Sigmoid colon (tissue), 7 donors: ENCODE measurements around the gene CBFA2T3. TPM values are rescaled to one million over a fixed set of nuclear protein-coding genes. Genes with fewer than 3 reads are reported as not detected.

Source experiments
- DNase-seq: peaks from one replicate; pipeline ENCODE4 v3.0.0-alpha.2; 2019
- H3K27ac ChIP-seq, 4 donors: fragments of 200-600 bp; sonication (generic); one replicate each; pipeline ENCODE4 v1.5.1; 2016 to 2019; ENCODE audit warnings: mild to moderate bottlenecking in 1 of 4
- H3K27me3 ChIP-seq, 3 donors: fragments of 200-600 bp; sonication (generic); one replicate each; pipeline ENCODE4 v1.5.1; 2019; ENCODE audit warnings: mild to moderate bottlenecking in 1 of 3
- H3K36me3 ChIP-seq, 4 donors: fragments of 200-600 bp; sonication (generic); one replicate each; pipeline ENCODE4 v1.5.1; 2016 to 2019
- H3K4me1 ChIP-seq, 4 donors: fragments of 200-600 bp; sonication (generic); one replicate each; pipeline ENCODE4 v1.5.1; 2017 to 2019
- H3K4me3 ChIP-seq, 4 donors: fragments of 200-600 bp; sonication (generic); one replicate each; pipeline ENCODE4 v1.5.1; 2017 to 2019; ENCODE audit warnings: mild to moderate bottlenecking in 2 of 4, moderate library complexity in 1 of 4
- H3K9me3 ChIP-seq, 4 donors: fragments of 200-600 bp in 3 of 4; sonication (generic) in 3 of 4; one replicate each; pipeline versions ENCODE4 v1.5.1 to v1.6.1; 2013 to 2019
- EP300 ChIP-seq, 4 donors: sonication (generic); formaldehyde crosslinking; IDR thresholded peaks; one replicate each; pipeline ENCODE4 v1.6.1; 2017; ENCODE audit warnings: antibody characterized with exemption in 4 of 4
- POLR2A ChIP-seq, 2 donors: fragments of 450-650 bp; IDR thresholded peaks; one replicate each; pipeline ENCODE4 v1.6.1; 2016; ENCODE audit warnings: antibody characterized with exemption in 2 of 2, mild to moderate bottlenecking in 2 of 2, moderate library complexity in 2 of 2
- POLR2AphosphoS5 ChIP-seq, 4 donors: sonication (generic); formaldehyde crosslinking; IDR thresholded peaks; one replicate each; pipeline ENCODE4 v1.6.1; 2017; ENCODE audit warnings: antibody characterized with exemption in 4 of 4
- WGBS, 2 donors: extraction: QIAGEN DNeasy Blood & Tissue Kit; methylation state at CpG; one replicate each; pipeline ENCODE4 v1.1.7; 2013; 5-methylcytosine and 5-hydroxymethylcytosine counted together
- intact Hi-C: fragments of 100-400 bp; cut with DNase I; formaldehyde crosslinking; loops from one replicate; pipeline ENCODE4 v1.15.1; 2023
- polyA plus RNA-seq, 3 donors: library from polyadenylated mRNA; stranded (reverse); fragments of 200-250 nt; gene quantifications; one replicate each; pipeline ENCODE4 v1.2.3, GENCODE V29; 2013
- total RNA-seq, 4 donors: library from RNA; depleted of rRNA; stranded (reverse); fragments of >200 nt; gene quantifications; one replicate each; pipeline ENCODE4 v1.1.0, GENCODE V29; 2016
- TF ChIP-seq, protein P1 (sequence below), 4 experiments: fragments of 450-650 bp in 3 of 4; fragments of 200-600 bp in 1 of 4; IDR thresholded peaks; one replicate each; pipeline ENCODE4 v1.5.1; 2016 to 2019; ENCODE audit warnings: antibody characterized with exemption in 4 of 4, mild to moderate bottlenecking in 3 of 4, moderate library complexity in 2 of 4
- donor health status: healthy with polysubstance abuse.
- donor health status: Bipolar disorder and iron deficiency.
- donor health status: healthy.

Gene CBFA2T3
- total and polyA plus RNA-seq, 7 donors, result 0.95 to 26.8 (median 4.3) TPM

DNA sequence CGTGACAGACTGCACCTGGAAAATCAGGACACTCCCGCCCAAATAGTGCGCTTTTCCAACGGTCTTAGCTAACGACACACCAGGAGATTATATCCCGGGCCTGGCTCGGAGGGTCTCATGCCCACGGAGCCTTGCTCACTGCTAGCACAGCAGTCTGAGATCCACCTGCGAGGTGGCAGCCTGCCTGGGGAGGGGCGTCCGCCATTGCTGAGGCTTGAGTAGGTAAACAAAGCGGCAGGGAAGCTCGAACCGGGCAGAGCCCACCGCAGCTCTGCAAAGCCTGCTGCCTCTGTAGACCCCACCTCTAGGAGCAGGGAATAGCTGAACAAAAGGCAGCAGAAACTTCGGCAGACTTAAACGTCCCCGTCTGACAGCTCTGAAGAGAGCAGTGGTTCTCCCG lies 125.4 kb downstream of the CBFA2T3 start:
- Histone ChIP-seq H3K27ac (no peak overlapping the region), H3K27me3 (no peaks in the 10 kb centered on the region), H3K36me3 (peaks cover 0 to 36% (median 2%) of the 10 kb centered on the region in 4 donors), H3K9me3 (no peaks in the 10 kb centered on the region), H3K4me3 (no peak overlapping the region), H3K4me1 (peaks cover 0 to 14% (median 11%) of the 10 kb centered on the region in 4 donors)
- intact Hi-C loops, result no loop called here
- no peak for DNase-seq
- no peak for TF ChIP-seq EP300 (IDR thresholded peaks at IDR 0.05)
- TF ChIP-seq, protein P1, sequence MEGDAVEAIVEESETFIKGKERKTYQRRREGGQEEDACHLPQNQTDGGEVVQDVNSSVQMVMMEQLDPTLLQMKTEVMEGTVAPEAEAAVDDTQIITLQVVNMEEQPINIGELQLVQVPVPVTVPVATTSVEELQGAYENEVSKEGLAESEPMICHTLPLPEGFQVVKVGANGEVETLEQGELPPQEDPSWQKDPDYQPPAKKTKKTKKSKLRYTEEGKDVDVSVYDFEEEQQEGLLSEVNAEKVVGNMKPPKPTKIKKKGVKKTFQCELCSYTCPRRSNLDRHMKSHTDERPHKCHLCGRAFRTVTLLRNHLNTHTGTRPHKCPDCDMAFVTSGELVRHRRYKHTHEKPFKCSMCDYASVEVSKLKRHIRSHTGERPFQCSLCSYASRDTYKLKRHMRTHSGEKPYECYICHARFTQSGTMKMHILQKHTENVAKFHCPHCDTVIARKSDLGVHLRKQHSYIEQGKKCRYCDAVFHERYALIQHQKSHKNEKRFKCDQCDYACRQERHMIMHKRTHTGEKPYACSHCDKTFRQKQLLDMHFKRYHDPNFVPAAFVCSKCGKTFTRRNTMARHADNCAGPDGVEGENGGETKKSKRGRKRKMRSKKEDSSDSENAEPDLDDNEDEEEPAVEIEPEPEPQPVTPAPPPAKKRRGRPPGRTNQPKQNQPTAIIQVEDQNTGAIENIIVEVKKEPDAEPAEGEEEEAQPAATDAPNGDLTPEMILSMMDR (IDR thresholded peaks at IDR 0.05), result no peak
- no peak for TF ChIP-seq POLR2A (IDR thresholded peaks at IDR 0.05)
- TF ChIP-seq POLR2AphosphoS5 (IDR thresholded peaks at IDR 0.05), result no peak
- 92 to 96% methylated on average over 19 of the region's 19 CpGs for WGBS, 2 donors

DNA sequence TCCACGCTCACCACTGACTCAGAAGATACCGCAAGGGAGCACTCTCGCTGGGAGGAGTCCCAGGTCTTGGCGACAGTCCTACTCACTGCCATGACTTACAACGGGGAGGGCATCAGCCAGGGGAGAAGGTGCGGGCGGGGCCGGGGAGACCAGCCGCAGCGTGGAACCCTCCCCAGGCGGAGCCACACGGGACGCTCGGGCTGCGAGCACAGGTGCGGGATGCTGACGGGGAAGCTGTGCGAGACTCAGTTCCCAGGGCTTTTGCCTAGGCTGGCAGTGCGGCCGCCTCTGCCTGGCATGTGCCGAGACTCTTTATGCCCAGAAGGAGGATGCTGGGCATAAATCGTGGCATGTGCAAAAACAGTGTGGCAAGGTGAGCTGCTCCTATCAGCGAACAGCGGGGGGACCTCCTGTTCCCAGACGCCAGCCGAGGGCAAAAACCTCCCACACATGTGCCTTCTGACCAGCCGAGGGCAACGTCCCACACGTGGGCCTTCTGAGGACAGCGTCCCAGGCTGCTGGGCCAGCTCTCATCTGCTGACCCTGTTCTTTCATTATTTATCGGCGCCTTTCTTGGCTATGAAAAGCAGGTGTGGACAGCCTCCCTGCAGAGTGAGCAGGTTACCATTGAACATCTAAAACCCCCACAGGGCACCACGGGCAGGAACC lies 126.3 kb downstream of the CBFA2T3 start:
- no peak for TF ChIP-seq EP300 (IDR thresholded peaks at IDR 0.05)
- TF ChIP-seq POLR2AphosphoS5 (IDR thresholded peaks at IDR 0.05), result no peak
- TF ChIP-seq POLR2A (IDR thresholded peaks at IDR 0.05), result no peak
- TF ChIP-seq, protein P1 (IDR thresholded peaks at IDR 0.05), result no peak
- H3K27me3 ChIP-seq, result no peaks in the 10 kb centered on the region
- H3K36me3 ChIP-seq, result peaks cover 0 to 36% (median 2%) of the 10 kb centered on the region in 4 donors
- H3K27ac ChIP-seq, result no peak overlapping the region
- DNase-seq, result no peak
- intact Hi-C loops, result no loop called here
- 93 to 96% methylated on average over 33 of the region's 33 CpGs for WGBS, 2 donors
- no peaks in the 10 kb centered on the region for H3K9me3 ChIP-seq
- no peak overlapping the region for H3K4me3 ChIP-seq
- peaks cover 0 to 6% (median 4%) of the 10 kb centered on the region in 4 donors for H3K4me1 ChIP-seq

DNA sequence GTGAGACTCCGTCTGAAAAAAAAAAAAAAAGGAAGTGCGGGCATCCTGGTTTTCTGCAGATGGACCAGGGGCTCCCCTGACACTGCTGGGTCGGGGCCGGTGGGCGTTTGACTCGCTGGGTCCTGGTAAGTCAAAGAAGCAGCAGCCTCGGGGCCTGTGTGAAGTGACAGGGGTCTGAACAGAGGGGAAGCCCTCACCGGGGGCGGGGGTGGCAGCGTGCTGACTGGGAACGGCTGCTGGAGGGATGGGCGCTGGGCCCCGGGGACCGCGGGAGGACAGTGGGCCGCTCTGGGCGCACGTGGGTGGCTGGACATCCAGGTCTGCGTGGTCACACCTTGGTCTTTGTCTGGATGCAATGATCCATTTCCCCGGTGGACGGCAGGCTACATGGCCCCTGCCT lies 128.4 kb downstream of the CBFA2T3 start:
- Histone ChIP-seq H3K9me3 (no peaks in the 10 kb centered on the region), H3K27ac (no peak overlapping the region), H3K4me1 (no peaks in the 10 kb centered on the region), H3K36me3 (peaks cover 0 to 33% (median 2%) of the 10 kb centered on the region in 4 donors), H3K4me3 (no peak overlapping the region), H3K27me3 (no peaks in the 10 kb centered on the region)
- DNase-seq, result no peak
- intact Hi-C loops, result no loop called here
- WGBS, 2 donors, result 93 to 95% methylated on average over 21 of the region's 21 CpGs
- TF ChIP-seq POLR2AphosphoS5 (IDR thresholded peaks at IDR 0.05), result no peak

DNA sequence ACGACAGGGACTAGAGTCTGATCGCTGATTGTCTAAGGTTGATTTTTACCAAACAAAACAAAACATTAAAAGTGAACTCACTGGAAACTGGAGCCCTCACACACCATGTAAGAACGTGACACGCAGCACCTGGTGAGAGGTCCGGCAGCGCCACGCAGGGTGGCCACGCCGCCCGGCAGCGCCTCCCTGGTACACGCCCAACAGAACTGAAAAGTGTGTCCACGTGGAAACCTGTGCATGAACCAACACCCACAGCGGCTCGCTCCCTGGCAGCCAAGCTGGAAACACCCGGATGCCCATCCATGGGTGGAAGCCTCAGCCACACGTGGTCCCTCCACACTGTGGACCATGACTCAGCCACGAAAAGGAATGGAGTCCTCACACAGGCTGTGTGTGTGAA lies 129.4 kb downstream of the CBFA2T3 start:
- TF ChIP-seq, protein P1 (IDR thresholded peaks at IDR 0.05), result no peak
- TF ChIP-seq POLR2AphosphoS5 (IDR thresholded peaks at IDR 0.05) (no peak), POLR2A (IDR thresholded peaks at IDR 0.05) (no peak), EP300 (IDR thresholded peaks at IDR 0.05) (no peak)
- no peaks in the 10 kb centered on the region for H3K27me3 ChIP-seq
- 90 to 94% methylated on average over 18 of the region's 18 CpGs for WGBS, 2 donors
- H3K27ac ChIP-seq, result no peak overlapping the region
- peaks cover 0 to 33% (median 2%) of the 10 kb centered on the region in 4 donors for H3K36me3 ChIP-seq
- DNase-seq, result no peak
- no peak overlapping the region for H3K4me3 ChIP-seq
- H3K4me1 ChIP-seq, result no peaks in the 10 kb centered on the region
- no peaks in the 10 kb centered on the region for H3K9me3 ChIP-seq
- intact Hi-C loops, result no loop called here

DNA sequence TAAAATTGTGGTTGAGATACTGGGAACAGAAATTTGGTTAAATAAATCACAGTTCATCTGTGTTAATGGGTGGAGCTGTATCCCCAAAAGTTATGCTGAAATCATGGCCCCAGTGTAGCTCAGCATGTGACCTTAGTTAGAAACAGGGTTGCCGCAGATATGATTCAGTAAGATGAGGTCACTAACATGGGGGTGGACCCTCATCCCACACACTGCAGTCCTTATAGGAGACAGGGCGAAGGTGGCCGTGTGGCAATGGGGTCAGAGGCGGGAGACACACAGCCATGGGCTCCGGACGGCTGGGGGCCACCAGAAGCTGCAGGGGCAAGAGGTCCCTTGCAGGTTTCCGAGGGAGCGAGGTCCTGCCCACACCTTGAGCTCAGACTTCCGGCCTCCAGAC lies 130.9 kb downstream of the CBFA2T3 start:
- H3K27me3 ChIP-seq, result no peaks in the 10 kb centered on the region
- no peak for DNase-seq
- no peak overlapping the region for H3K27ac ChIP-seq
- TF ChIP-seq POLR2AphosphoS5 (IDR thresholded peaks at IDR 0.05) (no peak), EP300 (IDR thresholded peaks at IDR 0.05) (no peak), POLR2A (IDR thresholded peaks at IDR 0.05) (no peak)
- TF ChIP-seq, protein P1 (IDR thresholded peaks at IDR 0.05), result no peak
- intact Hi-C loops, result no loop called here
- whole genome bisulfite sequencing, 2 donors, result 96% methylated on average over 9 of the region's 9 CpGs
- H3K9me3 ChIP-seq, result no peaks in the 10 kb centered on the region
- no peak overlapping the region for H3K4me3 ChIP-seq
- H3K36me3 ChIP-seq, result peaks cover 0 to 34% (median 6%) of the 10 kb centered on the region in 4 donors
- no peaks in the 10 kb centered on the region for H3K4me1 ChIP-seq
